Fibroblast of skin of right quadriceps (primary cell): Measurements from ENCODE around the gene COX10.
"Not testable (repeated sequence)": the region's sequence is repeated elsewhere in the genome, so short reads cannot be mapped to it uniquely, and the experiment has no call there.

ENCODE experiments used
- DNase-seq: peaks from one replicate; pipeline ENCODE4 v3.0.0-alpha.2; 2013

The COX10 gene

GRCh38 chr17:14069251-14070021, at the start of gene COX10:
Gene COX10 (plus strand): TSS chr17:14069504. CDS start chr17:14069606, 102 bp downstream.
- DNase-seq = peak; percentile 82

- DNase-seq = not testable (repeated sequence)
These were observed 47.5 kb upstream of the COX10 start for GRCh38 chr17:14021651-14022294.

DNA sequence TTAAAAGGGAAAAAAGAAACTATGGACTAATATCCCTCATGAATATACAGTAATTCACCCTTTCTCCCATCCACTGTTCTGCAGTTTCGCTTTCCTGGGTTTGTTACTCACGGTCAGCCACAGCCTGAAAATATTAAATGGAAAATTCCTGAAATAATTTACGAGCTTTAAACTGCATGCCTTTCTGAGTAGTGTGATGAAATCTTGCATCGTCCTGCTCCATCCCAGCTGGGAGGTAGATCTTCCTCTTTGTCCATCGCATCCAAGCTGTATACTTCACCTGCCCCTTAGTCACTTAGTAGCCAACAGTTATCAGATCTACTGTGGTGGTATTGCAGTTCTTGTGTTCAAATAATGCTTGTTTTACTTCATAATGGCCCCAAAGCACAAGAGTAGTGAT, 39.5 kb upstream of the COX10 start:
- peak; percentile 32 for DNase-seq

- no peak for DNase-seq
These were observed 37.1 kb upstream of the COX10 start for GRCh38 chr17:14032234-14032633.

DNA sequence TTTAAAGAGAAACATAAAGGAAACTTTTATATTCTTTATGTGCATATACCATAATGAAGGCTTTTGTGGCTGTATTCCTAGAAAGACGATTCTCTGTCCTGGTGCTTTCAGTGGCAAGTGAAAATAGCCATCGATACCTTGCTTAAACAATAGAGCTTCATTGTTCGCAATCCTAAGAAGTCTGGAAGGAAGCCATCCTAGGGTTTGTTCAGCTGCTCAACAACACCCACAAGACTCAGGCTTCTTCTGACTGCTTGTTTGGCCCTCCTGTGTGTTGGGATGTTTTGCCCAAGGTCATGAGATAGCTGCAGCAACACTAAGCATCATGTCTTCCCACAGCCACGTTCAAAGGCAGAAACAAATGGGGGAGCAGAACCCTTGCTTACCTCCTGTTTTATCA, 36.1 kb upstream of the COX10 start:
- no peak for DNase-seq

GRCh38 chr17:14037453-14037852, 31.9 kb upstream of the COX10 start:
- DNase-seq = no peak

DNA sequence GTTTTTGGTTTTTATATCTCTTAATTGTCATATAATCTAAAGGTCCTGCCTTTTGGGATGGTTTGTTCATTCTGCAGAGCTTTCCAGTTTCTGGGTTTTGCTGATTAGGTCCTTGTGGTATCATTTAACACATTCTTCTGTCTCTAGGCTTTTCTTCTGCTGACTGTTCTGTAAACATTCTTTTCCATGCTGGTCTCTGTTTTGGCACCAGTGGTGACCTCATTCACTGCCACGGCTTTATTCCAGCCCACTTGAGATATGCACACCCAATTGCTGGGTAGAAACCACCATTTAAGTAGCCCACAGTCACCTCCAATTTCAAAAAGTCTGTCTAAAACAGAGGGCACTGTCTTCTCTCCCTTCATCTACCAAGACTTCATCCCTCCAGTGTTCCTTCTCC, 31.1 kb upstream of the COX10 start:
- DNase-seq = peak; percentile 53

DNA sequence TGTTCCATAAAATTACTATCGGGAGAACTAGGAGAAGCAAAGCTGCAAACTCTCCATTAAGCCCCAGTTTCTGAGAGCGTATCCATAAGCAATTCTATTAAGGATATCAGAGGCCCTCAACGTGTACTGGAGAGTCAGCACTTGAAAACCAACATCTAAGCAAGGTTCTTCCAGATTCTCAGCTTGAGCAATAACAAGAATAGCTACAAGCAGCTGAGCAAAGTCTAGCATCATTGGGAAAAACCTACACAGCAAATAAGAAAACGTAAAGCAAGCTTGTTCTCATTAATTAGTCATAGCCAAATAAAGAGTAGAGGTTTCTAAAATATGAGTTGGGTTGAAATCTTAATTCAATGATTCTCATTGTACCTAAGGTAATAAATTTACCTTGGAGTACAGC, 26.9 kb upstream of the COX10 start:
- DNase-seq = no peak

GRCh38 chr17:14044702-14045101, 24.6 kb upstream of the COX10 start:
- no peak for DNase-seq

- DNase-seq = no peak
These were observed 22.3 kb upstream of the COX10 start for GRCh38 chr17:14046978-14047377.

GRCh38 chr17:14047591-14047990, 21.7 kb upstream of the COX10 start:
- no peak for DNase-seq

- DNase-seq = no peak
These were observed 21.1 kb upstream of the COX10 start for GRCh38 chr17:14048169-14048568.

- no peak for DNase-seq
These were observed 18.7 kb upstream of the COX10 start for GRCh38 chr17:14050616-14051015.

- no peak for DNase-seq
These were observed 17.6 kb upstream of the COX10 start for GRCh38 chr17:14051692-14052091.

DNA sequence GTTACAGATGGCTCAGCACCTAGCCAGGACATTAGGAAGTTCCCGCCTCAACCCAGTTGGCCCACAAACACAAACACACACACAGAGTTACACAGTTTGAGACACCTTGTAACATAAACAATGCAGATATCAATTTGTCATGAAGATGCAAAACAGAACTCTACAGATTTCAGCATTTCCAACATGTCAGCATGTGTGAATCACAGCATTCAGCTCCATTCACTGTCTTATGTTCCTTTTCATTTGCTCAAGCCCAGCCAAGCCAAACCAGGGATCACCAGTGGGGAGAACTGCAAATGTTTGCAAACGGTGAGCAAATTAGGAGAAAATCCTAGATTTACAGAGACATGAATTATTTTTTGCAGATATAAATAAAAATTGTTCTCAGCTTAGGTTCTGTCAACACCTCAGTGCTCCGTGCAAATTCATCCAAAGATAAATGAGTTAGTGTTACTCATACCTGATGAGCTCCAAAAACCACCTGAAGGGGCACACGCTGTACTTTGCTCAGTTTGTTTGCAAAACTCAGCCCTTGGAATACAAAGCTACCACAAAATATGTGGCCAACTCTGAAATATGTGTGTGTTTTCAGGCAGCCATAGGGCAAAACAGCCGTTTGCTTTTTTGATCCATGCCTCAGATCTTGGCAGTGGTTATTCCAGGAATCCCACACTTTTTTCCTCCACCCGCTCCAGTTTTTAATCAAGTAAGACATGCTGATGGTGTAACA, 16.3 kb upstream of the COX10 start:
- peak; percentile 47 for DNase-seq

GRCh38 chr17:14057591-14057990, 11.7 kb upstream of the COX10 start:
- no peak for DNase-seq

DNA sequence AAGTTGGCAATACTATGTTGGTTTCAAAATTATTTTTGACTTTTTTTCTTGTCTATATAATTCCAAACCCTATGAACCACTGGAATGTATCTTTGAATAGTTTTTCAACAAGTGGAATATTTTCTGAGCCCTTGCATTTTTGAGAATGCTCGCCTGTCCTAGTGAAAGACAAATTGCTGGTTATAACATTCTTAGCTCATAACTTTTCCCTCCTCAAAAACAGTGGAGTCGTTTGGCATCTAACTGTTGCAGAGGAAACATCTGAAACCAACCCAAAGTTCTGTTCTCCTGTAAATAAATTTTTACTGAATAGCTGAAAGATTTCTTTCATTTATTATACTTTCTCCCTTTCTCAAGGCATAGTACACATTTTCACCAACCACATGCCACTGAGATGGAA, 11.3 kb upstream of the COX10 start:
- DNase-seq = peak; percentile 82

DNA sequence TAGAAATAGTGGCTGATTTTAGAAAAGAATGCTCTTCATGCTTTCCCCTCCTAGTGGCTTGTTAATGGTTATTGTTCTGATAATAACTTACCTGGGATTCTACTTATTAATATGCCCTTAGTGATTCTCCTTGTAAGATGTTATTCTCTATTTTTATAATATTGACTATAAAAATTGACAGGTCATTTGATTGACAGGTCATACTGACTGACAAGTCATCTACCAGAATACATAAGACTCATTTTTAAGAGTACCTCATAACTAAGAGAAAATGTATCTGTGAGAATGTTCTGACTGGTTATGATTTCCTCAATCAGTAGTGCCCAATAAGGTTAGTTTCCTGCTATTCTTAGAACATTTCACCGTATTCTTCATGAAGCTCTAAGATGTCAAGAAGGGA, 8.6 kb upstream of the COX10 start:
- no peak for DNase-seq

GRCh38 chr17:14061666-14062560, 7.4 kb upstream of the COX10 start:
- DNase-seq = peak; percentile 67

DNA sequence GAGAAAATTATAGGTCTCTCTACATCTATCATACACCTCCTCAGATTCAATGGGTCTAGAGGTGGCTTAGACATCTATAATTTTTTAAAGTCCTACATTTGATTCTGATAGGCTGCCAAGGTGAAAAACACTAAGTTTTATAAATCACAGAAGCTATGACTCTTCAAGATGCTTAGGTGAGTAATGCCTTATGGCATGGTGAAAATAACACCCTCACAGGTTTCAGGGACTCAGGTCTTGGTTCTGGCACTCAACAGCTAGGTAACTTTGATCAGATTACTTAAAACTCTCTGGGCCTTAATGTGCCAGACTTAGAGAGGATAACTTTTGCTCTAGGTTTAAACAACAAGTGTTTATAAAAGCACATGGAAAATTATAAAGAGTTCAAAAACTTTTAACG, 2.0 kb upstream of the COX10 start:
- no peak for DNase-seq

DNA sequence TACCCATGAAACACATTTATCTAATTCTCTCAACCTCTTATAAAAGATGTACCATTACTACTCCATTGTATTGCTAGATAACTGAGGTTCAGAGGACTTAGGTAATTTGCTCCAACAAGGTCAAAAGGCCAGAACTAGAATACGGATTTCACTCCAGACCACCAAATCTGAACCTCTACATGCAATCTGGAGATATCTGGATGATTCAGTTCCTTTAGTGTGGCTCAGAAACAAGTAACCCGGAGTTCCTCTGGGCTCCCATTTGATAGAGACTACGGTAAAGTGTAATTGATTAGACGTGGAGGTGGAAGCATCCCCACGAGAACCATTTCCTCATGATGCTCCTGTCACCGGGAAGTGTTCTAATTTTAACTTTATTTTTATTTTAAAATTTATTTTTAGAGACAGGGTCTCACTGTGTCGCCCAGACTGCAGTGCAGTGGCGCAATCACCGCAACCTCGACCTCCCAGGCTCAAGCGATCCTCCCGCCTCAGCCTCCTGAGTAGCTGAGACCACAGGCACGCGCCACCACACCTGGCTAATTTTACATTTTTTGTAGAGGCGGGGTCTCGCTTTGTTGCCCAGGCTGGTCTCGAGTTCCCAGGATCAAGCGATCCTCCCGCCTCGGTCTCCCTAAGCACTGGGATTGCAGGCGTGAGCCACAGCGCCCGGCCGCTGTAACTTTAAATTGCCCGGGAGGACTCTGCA, 608 bp upstream of the COX10 start:
- no peak for DNase-seq

GRCh38 chr17:14070344-14070984, 1.2 kb downstream of the COX10 start:
- no peak for DNase-seq
